ENCODE data around the gene ARL4A. TPM values are rescaled to one million over a fixed set of nuclear protein-coding genes. Genes with fewer than 3 reads are reported as not detected.

The ARL4A gene
- total and polyA plus RNA-seq, 2 of the 8 experiments (the other 6 are each of a cell fraction or from before 2014, with no cell fraction given) = 14.5 to 29.2 TPM

DNA sequence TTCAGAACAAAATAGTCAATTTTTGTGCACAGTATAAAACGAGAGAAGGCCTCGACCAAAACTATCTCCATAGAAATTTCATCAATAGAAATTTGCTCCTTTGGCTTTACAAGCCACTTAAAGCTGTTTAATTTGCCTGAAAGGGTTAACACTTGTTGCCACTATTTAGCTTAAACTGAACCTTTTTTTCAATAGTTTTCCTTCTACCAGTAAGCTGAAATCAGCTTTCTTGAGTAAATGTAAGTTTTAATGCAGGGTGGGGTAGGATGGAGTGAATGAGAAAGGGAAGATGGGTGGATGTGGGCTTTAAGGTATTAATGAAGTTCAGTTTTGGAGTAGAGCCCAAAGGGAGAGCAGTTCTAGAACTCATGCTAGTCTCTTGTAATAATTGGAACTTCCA, 39.5 kb downstream of the ARL4A start (continued):
- TF ChIP-seq YY1 (IDR thresholded peaks at IDR 0.05; ENCODE audit: low read depth, low read length) = no peak
- no peak for TF ChIP-seq ASH2L (IDR thresholded peaks at IDR 0.05; ENCODE audit: low read length)
- no peak for TF ChIP-seq SIN3A (conservative IDR thresholded peaks at IDR 0.05 in 1 of 2, IDR thresholded peaks at IDR 0.05 in 1 of 2; ENCODE audit: low read depth in 1 of 2, low read length in 2 of 2)
- TF ChIP-seq SRF (IDR thresholded peaks at IDR 0.05; ENCODE audit: low read depth, low read length) = no peak

All from H1 (cell line).